GM12892 (cell line): ENCODE results near the gene CR1L.
"Not testable (repeated sequence)": the region's sequence is repeated elsewhere in the genome, so short reads cannot be mapped to it uniquely, and the experiment has no call there.

ENCODE experiments used
- POLR2A ChIP-seq: IDR thresholded peaks from 2 replicates; pipeline ENCODE4 v1.6.1; 2011; ENCODE audit warnings: low read depth, low read length, control low read depth
- TAF1 ChIP-seq: IDR thresholded peaks from 2 replicates; pipeline ENCODE4 v1.6.1; 2011; ENCODE audit warnings: low read depth, mild to moderate bottlenecking, control low read depth, low read length, borderline replicate concordance

DNA sequence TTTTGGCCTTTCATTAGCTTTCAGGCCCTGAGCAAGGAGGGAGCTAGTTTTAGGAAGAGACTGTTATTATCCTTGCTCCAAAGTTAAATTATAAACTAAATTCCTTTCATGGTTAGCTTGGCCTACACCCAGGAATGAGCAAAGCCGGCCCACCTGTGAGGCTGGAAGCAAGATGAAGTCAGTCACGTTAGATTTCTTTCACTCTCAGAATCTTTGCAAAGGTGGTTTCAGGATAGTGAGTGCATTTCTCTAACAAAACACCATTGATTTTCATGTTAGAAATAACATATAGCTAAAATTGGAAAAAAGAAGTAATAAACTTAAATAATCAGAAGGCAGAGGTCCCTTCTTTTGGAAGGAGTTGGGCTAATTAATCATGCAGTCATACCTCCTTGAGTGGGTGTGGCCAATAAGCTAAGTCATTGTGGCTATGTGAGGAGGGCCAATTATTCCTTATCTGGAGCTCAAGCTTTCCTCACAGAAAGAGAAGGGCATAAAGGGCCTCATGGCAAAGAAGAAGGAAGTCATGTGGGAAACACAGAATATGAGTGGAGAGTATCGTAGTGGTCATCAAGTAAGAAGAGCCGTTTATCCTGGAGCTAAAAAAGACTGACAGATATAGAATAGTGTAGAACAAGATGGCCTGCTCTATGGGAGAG, 83.4 kb downstream of the CR1L start:
- TF ChIP-seq TAF1, POLR2A: not testable (repeated sequence)
